ENCODE data around the gene PCDHGA1.
A peak's percentile ranks its signal among the peaks of the same experiment; 100 is the strongest.

The PCDHGA1 gene

GRCh38 chr5:141369994-141370848, 39.9 kb downstream of the PCDHGA1 start, which contains the start of gene PCDHGB3:
TSS of gene PCDHGB3 (plus strand) at chr5:141370242. CDS start at chr5:141370395, 153 bp downstream.
- no peak within 1 kb of the TSS for H2AK5ac ChIP-seq (ENCODE audit: low read depth, low read length)
- no peak within 1 kb of the TSS for H2BK5ac ChIP-seq (ENCODE audit: low read length)
- no peak within 1 kb of the TSS for H3K4ac ChIP-seq (ENCODE audit: low read length)
- H3K18ac ChIP-seq (ENCODE audit: low read length): peak within 1 kb of the TSS; percentile 53
- H3K23ac ChIP-seq (ENCODE audit: low read depth, low read length, poor library complexity): no peak within 1 kb of the TSS
- H3K27ac ChIP-seq (replicated peaks; ENCODE audit: low read length): no peak within 1 kb of the TSS
- no peak within 1 kb of the TSS for H3K14ac ChIP-seq (ENCODE audit: low read length)
- WGBS, 2 donors (ENCODE audit: extremely low coverage in 2 of 2, insufficient read length in 2 of 2, insufficient replicate concordance in 1 of 2): no CpG with 5 or more reads among the region's 32 CpGs
- H3K4me1 ChIP-seq (ENCODE audit: control insufficient read depth in 2 of 2, insufficient read depth in 1 of 2, low read depth in 1 of 2, low read length in 2 of 2): no peaks in the 10 kb centered on the region
- H3K36me3 ChIP-seq (replicated peaks in 1 of 2; ENCODE audit: control insufficient read depth in 2 of 2, insufficient read depth in 2 of 2, low read length in 2 of 2): peaks cover 0 to 2% of the 10 kb centered on the region in 2 donors
- no peak within 1 kb of the TSS for H2BK12ac ChIP-seq (ENCODE audit: low read length)
- no peak within 1 kb of the TSS for H3K4me3 ChIP-seq (ENCODE audit: low read length in 2 of 2)
- no peak within 1 kb of the TSS for H2BK15ac ChIP-seq (ENCODE audit: low read length)
- no peak within 1 kb of the TSS for H2BK120ac ChIP-seq (ENCODE audit: low read depth, low read length)
- H3K79me1 ChIP-seq (ENCODE audit: low read depth, low read length): peaks cover 2% of the 10 kb centered on the region
- no peak for DNase-seq (ENCODE audit: low spot score)
- H4K8ac ChIP-seq (ENCODE audit: low read depth, low read length): no peak within 1 kb of the TSS
- peak within 1 kb of the TSS; percentile 29 for H2AFZ ChIP-seq (ENCODE audit: low read length)
- no peaks in the 10 kb centered on the region for H3K27me3 ChIP-seq (ENCODE audit: control insufficient read depth in 3 of 3, insufficient read depth in 3 of 3, low read depth in 1 of 3, low read length in 3 of 3)
- H3K9ac ChIP-seq (ENCODE audit: low read depth, low read length, poor library complexity): no peak within 1 kb of the TSS
- no peak within 1 kb of the TSS for H3K4me2 ChIP-seq (ENCODE audit: insufficient read depth, low read length, poor library complexity, severe bottlenecking)
- H3K9me3 ChIP-seq (replicated peaks in 1 of 2; ENCODE audit: control insufficient read depth in 2 of 2, insufficient read depth in 1 of 2, low read depth in 1 of 2, low read length in 2 of 2): peaks cover 39 to 55% of the 10 kb centered on the region in 2 donors
- H4K91ac ChIP-seq (ENCODE audit: low read depth, low read length, poor library complexity): no peak within 1 kb of the TSS

GRCh38 chr5:141371572-141372475, 41.5 kb downstream of the PCDHGA1 start:
- Histone ChIP-seq H3K4me1 (ENCODE audit: control insufficient read depth in 2 of 2, insufficient read depth in 1 of 2, low read depth in 1 of 2, low read length in 2 of 2) (no peaks in the 10 kb centered on the region), H4K8ac (ENCODE audit: low read depth, low read length) (peak overlapping the region; percentile 65), H3K4me2 (ENCODE audit: insufficient read depth, low read length, poor library complexity, severe bottlenecking) (no peak overlapping the region), H3K36me3 (replicated peaks in 1 of 2; ENCODE audit: control insufficient read depth in 2 of 2, insufficient read depth in 2 of 2, low read length in 2 of 2) (peaks cover 0 to 1% of the 10 kb centered on the region in 2 donors), H3K79me1 (ENCODE audit: low read depth, low read length) (no peaks in the 10 kb centered on the region), H2BK12ac (ENCODE audit: low read length) (no peak overlapping the region), H3K18ac (ENCODE audit: low read length) (no peak overlapping the region), H2AK5ac (ENCODE audit: low read depth, low read length) (no peak overlapping the region), H3K4me3 (ENCODE audit: low read length in 2 of 2) (peak overlapping the region in 1 of 2 donors; percentile 12), H2BK5ac (ENCODE audit: low read length) (no peak overlapping the region), H3K23ac (ENCODE audit: low read depth, low read length, poor library complexity) (peak overlapping the region; percentile 75), H3K4ac (ENCODE audit: low read length) (peak overlapping the region; percentile 76), H2BK15ac (ENCODE audit: low read length) (no peak overlapping the region), H2AFZ (ENCODE audit: low read length) (no peak overlapping the region), H3K9ac (ENCODE audit: low read depth, low read length, poor library complexity) (no peak overlapping the region), H4K91ac (ENCODE audit: low read depth, low read length, poor library complexity) (no peak overlapping the region), H3K27ac (replicated peaks; ENCODE audit: low read length) (no peak overlapping the region), H3K14ac (ENCODE audit: low read length) (peak overlapping the region; percentile 56), H3K9me3 (replicated peaks in 1 of 2; ENCODE audit: control insufficient read depth in 2 of 2, insufficient read depth in 1 of 2, low read depth in 1 of 2, low read length in 2 of 2) (peaks cover 36 to 42% of the 10 kb centered on the region in 2 donors), H3K27me3 (ENCODE audit: control insufficient read depth in 3 of 3, insufficient read depth in 3 of 3, low read depth in 1 of 3, low read length in 3 of 3) (no peaks in the 10 kb centered on the region), H2BK120ac (ENCODE audit: low read depth, low read length) (no peak overlapping the region)
- no peak for DNase-seq (ENCODE audit: low spot score)
- no CpG with 5 or more reads among the region's 69 CpGs for WGBS, 2 donors (ENCODE audit: extremely low coverage in 2 of 2, insufficient read length in 2 of 2, insufficient replicate concordance in 1 of 2)

DNA sequence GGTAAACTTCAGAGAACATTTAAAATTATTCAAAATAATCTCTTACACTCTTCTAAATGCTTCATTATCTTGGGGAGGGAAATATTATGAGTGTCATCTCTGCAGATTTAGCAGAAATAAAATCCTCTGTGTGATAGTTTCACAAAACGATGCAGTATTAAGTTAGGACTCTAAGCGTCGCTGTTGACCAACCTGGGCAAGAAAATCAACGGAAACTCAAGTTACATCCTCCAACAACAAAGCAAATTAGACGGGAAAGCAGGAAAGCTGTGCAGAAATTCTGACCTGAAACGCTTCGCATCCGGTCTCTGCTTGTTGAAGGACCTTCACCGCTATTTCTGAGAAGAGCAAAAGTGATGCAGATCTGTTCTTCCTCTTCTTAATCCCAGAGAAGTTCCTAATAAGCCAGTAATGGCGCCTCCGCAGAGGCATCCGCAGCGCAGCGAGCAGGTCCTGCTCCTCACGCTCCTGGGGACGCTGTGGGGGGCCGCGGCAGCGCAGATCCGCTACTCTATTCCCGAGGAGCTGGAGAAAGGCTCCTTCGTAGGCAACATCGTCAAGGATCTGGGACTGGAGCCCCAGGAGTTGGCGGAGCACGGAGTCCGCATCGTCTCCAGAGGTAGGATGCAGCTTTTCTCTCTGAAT, 43.5 kb downstream of the PCDHGA1 start, which contains the start of gene PCDHGA6:
Gene PCDHGA6 (plus strand): TSS at position 219 of the 645 bp plus-strand sequence. CDS start 193 bp downstream, at position 412.
- H3K23ac ChIP-seq (ENCODE audit: low read depth, low read length, poor library complexity): no peak within 1 kb of the TSS
- WGBS, 2 donors (ENCODE audit: extremely low coverage in 2 of 2, insufficient read length in 2 of 2, insufficient replicate concordance in 1 of 2): no CpG with 5 or more reads among the region's 27 CpGs
- DNase-seq (ENCODE audit: low spot score): no peak
- no peak within 1 kb of the TSS for H2BK15ac ChIP-seq (ENCODE audit: low read length)
- no peaks in the 10 kb centered on the region for H3K79me1 ChIP-seq (ENCODE audit: low read depth, low read length)
- H4K8ac ChIP-seq (ENCODE audit: low read depth, low read length): no peak within 1 kb of the TSS
- no peak within 1 kb of the TSS for H2AFZ ChIP-seq (ENCODE audit: low read length)
- no peak within 1 kb of the TSS for H2AK5ac ChIP-seq (ENCODE audit: low read depth, low read length)
- H3K9me3 ChIP-seq (replicated peaks in 1 of 2; ENCODE audit: control insufficient read depth in 2 of 2, insufficient read depth in 1 of 2, low read depth in 1 of 2, low read length in 2 of 2): peaks cover 39 to 42% of the 10 kb centered on the region in 2 donors
- no peak within 1 kb of the TSS for H2BK120ac ChIP-seq (ENCODE audit: low read depth, low read length)
- H3K4ac ChIP-seq (ENCODE audit: low read length): no peak within 1 kb of the TSS
- H3K4me3 ChIP-seq (ENCODE audit: low read length in 2 of 2): no peak within 1 kb of the TSS
- H3K18ac ChIP-seq (ENCODE audit: low read length): no peak within 1 kb of the TSS
- no peaks in the 10 kb centered on the region for H3K4me1 ChIP-seq (ENCODE audit: control insufficient read depth in 2 of 2, insufficient read depth in 1 of 2, low read depth in 1 of 2, low read length in 2 of 2)
- peak within 1 kb of the TSS; percentile 21 for H3K14ac ChIP-seq (ENCODE audit: low read length)
- H2BK5ac ChIP-seq (ENCODE audit: low read length): no peak within 1 kb of the TSS
- no peak within 1 kb of the TSS for H4K91ac ChIP-seq (ENCODE audit: low read depth, low read length, poor library complexity)
- H3K4me2 ChIP-seq (ENCODE audit: insufficient read depth, low read length, poor library complexity, severe bottlenecking): no peak within 1 kb of the TSS
- H3K36me3 ChIP-seq (replicated peaks in 1 of 2; ENCODE audit: control insufficient read depth in 2 of 2, insufficient read depth in 2 of 2, low read length in 2 of 2): peaks cover 0 to 1% of the 10 kb centered on the region in 2 donors
- H3K27me3 ChIP-seq (ENCODE audit: control insufficient read depth in 3 of 3, insufficient read depth in 3 of 3, low read depth in 1 of 3, low read length in 3 of 3): no peaks in the 10 kb centered on the region
- no peak within 1 kb of the TSS for H3K9ac ChIP-seq (ENCODE audit: low read depth, low read length, poor library complexity)
- no peak within 1 kb of the TSS for H2BK12ac ChIP-seq (ENCODE audit: low read length)
- no peak within 1 kb of the TSS for H3K27ac ChIP-seq (replicated peaks; ENCODE audit: low read length)

Data from neuronal stem cell (in vitro differentiated cells).